GM23248 (cell line): ENCODE results near the gene TMEM132A.

ENCODE experiments used
- EZH2 ChIP-seq: fragments of 200-600 bp; sonication (generic); IDR thresholded peaks from 2 replicates; pipeline ENCODE4 v1.6.1; 2018; ENCODE audit warnings: antibody characterized with exemption, mild to moderate bottlenecking; ENCODE audit not compliant: insufficient read depth, poor library complexity, severe bottlenecking
- EZH2phosphoT487 ChIP-seq: fragments of 200-600 bp; sonication (generic); IDR thresholded peaks from 2 replicates; pipeline ENCODE4 v1.6.1; 2018; ENCODE audit warnings: antibody characterized with exemption, moderate library complexity, mild to moderate bottlenecking, low read depth; ENCODE audit not compliant: insufficient read depth

DNA sequence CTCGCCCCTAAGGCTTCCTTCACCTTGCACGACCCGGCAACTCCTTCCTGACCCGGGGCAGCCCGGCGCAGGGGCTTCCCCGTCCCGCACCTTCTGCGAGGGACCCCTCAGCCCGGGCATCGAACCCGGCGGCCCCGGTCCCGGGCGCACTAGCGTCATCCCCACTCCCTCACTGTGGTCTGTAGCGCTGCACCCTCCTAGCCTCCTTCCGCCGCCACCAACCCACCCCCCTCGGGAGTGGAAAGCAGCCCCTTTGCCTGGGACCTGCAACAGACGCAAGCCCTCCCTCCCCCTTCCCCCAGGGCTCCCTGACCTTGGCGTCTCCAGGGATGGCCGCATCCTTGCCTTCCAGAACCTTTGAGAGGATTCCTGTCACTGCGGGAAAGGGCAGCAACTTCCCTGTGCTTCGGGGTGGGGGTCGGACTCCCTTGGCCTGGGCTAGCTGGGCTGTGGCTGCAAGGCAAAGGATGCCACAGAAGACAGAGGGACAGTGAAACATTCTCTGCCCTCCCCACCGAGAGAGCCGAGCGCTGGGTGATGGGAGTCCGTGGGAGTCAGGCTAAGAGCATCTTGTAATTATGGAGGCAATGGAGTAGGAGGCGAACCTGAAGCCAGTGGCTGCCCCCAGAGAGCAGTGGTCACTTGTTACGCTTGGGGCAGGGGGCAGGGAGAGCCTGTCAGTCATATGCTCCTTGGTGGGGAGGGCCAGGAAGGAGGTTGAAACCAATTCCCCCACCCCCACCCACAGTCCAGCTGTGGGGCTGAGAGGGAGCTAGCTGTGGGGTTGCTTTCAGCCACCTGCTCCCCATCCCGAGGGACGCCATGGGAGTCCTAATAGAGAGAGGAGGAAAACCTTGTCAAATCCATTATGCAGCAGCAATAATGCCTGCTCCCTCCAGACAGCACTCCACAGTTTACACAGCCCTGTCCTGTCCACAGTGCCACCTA lies 920 bp downstream of the TMEM132A start:
- TF ChIP-seq EZH2, result no peak
- TF ChIP-seq EZH2phosphoT487, result no peak
